MCF 10A (cell line): ENCODE data around the gene ABCC1. TPM values are rescaled to one million over a fixed set of nuclear protein-coding genes. Genes with fewer than 3 reads are reported as not detected.
A peak's percentile ranks its signal among the peaks of the same experiment; 100 is the strongest.

Source experiments
- BruUV-seq: library from RNA; stranded (reverse); fragments of 400-500 nt; replicated peaks from 2 replicates; lab custom pipeline; 2021; lab: Mats Ljungman, UMichigan
- CTCF ChIA-PET: fragments of 300-600 bp; sonication (Branson Sonifier 250); formaldehyde crosslinking; extraction: SDS; loops from one replicate; lab custom pipeline; 2021; ENCODE audit warnings: antibody characterized with exemption, inconsistent platforms; lab: Yijun Ruan, JAX
- POLR2A ChIA-PET: fragments of 300-600, 350-650 bp; sonication (Branson Sonifier 250); formaldehyde crosslinking; extraction: SDS; loops from one replicate; lab custom pipeline; 2020; ENCODE audit warnings: antibody characterized with exemption, inconsistent platforms; lab: Yijun Ruan, JAX
- DNase-seq: peaks from one replicate; pipeline ENCODE4 v3.0.0-alpha.2; 2018; ENCODE audit not compliant: unreplicated experiment
- H3K27ac Mint-ChIP-seq: one replicate; pipeline ENCODE4 v1.8.0; 2022; ENCODE audit warnings: mild to moderate bottlenecking, low read depth, mixed read lengths; ENCODE audit not compliant: unreplicated experiment
- H3K27me3 Mint-ChIP-seq: one replicate; pipeline ENCODE4 v1.8.0; 2022; ENCODE audit warnings: mixed read lengths; ENCODE audit not compliant: insufficient read depth, unreplicated experiment
- H3K36me3 Mint-ChIP-seq: one replicate; pipeline ENCODE4 v1.8.0; 2022; ENCODE audit warnings: mild to moderate bottlenecking, moderate library complexity, mixed read lengths; ENCODE audit not compliant: insufficient read depth, unreplicated experiment
- H3K4me1 Mint-ChIP-seq: one replicate; pipeline ENCODE4 v1.8.0; 2022; ENCODE audit warnings: mixed read lengths; ENCODE audit not compliant: insufficient read depth, unreplicated experiment
- H3K4me3 Mint-ChIP-seq: one replicate; pipeline ENCODE4 v1.8.0; 2022; ENCODE audit warnings: mild to moderate bottlenecking, moderate library complexity, mixed read lengths; ENCODE audit not compliant: unreplicated experiment
- H3K9me3 Mint-ChIP-seq: one replicate; pipeline ENCODE4 v1.8.0; 2022; ENCODE audit warnings: mixed read lengths; ENCODE audit not compliant: unreplicated experiment
- intact Hi-C: fragments of 100-400 bp; cut with micrococcal nuclease; formaldehyde crosslinking; loops from 2 replicates; pipeline ENCODE4 v1.14.1; 2022
- total RNA-seq: library from RNA; stranded (reverse); gene quantifications from 2 replicates; pipeline ENCODE4 v1.2.3, GENCODE V29; 2022
- TF ChIP-seq, protein P1 (sequence below): fragments of 200-600 bp; IDR thresholded peaks from one replicate; pipeline ENCODE4 v1.8.0; 2022; ENCODE audit warnings: antibody characterized with exemption, mild to moderate bottlenecking; ENCODE audit not compliant: unreplicated experiment

The ABCC1 gene
- total RNA-seq, 1 experiment from 2014 or later, result 72.5 TPM

DNA sequence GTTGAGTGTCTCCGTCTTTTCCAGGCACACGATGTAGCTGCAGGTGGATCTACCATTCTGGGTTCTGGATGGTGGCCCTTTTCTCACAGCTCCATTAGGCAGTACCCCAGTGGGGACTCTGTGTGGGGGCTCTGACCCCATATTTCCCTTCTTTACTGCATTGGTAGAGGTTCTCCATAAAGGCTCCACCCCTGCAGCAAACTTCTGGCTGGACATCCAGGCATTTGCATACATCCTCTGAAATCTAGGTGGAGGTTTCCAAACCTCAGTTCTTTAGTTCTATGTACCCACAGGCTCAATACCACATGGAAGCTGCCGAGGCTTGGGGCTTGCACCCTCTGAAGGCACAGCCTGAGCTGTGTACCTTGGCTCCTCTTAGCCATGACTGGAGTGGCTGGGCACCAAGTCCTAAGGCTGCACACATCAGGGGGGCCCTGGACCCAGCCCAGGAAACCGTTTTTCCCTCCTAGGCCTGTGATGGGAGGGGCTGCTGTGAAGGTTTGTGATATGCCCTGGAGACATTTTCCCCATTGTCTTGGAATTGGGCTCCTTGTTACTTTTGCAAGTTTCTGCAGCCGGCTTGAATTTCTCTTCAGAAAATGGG lies 14.0 kb downstream of the ABCC1 start:
- intact Hi-C loops, result no loop called here

DNA sequence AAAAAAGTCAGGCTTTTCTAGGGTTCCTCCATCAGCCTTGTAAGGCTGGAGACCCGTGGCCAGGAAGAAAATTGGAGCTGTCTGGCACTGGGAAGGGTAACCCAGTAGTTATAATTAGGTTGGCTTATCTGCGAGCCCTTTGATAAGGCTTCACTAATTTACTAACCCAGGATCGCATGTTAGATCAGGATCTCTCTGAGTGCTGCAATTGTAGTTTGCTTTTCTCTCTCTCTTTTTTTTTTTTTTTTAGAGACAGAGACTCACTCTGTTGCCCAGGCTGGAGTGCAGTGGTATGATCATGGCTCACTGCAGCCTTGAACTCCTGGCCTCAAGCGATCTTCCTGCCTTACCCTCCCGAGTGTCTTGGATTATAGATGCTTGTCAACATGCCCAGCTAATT lies 17.0 kb downstream of the ABCC1 start:
- BruUV-seq, result no TSS peak
- no peak overlapping the region for H3K4me3 Mint-ChIP-seq
- TF ChIP-seq, protein P1, sequence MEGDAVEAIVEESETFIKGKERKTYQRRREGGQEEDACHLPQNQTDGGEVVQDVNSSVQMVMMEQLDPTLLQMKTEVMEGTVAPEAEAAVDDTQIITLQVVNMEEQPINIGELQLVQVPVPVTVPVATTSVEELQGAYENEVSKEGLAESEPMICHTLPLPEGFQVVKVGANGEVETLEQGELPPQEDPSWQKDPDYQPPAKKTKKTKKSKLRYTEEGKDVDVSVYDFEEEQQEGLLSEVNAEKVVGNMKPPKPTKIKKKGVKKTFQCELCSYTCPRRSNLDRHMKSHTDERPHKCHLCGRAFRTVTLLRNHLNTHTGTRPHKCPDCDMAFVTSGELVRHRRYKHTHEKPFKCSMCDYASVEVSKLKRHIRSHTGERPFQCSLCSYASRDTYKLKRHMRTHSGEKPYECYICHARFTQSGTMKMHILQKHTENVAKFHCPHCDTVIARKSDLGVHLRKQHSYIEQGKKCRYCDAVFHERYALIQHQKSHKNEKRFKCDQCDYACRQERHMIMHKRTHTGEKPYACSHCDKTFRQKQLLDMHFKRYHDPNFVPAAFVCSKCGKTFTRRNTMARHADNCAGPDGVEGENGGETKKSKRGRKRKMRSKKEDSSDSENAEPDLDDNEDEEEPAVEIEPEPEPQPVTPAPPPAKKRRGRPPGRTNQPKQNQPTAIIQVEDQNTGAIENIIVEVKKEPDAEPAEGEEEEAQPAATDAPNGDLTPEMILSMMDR, result no peak
- peaks cover 22% of the 10 kb centered on the region for H3K4me1 Mint-ChIP-seq
- no peaks in the 10 kb centered on the region for H3K9me3 Mint-ChIP-seq
- H3K36me3 Mint-ChIP-seq, result no peaks in the 10 kb centered on the region
- peak overlapping the region; percentile 75 for H3K27ac Mint-ChIP-seq
- ChIA-PET CTCF (interaction anchor here (0.6 to 3.3 kb wide), 6 partner anchors 13 to 460 kb away, joined by 3 to 15 read pairs (median 4); no protein-coding TSS in a partner anchor), POLR2A (interaction anchor here (0.5 to 3.6 kb wide), 16 partner anchors 12 to 132 kb away, joined by 3 to 32 read pairs (median 5); partner anchors contain the start of gene CEP20)
- DNase-seq, result no peak
- H3K27me3 Mint-ChIP-seq, result no peaks in the 10 kb centered on the region
- intact Hi-C loops, result no loop called here

More for the DNA sequence above, 14.0 kb downstream of the ABCC1 start:
- H3K9me3 Mint-ChIP-seq, result no peaks in the 10 kb centered on the region
- TF ChIP-seq, protein P1, result no peak
- DNase-seq, result no peak
- no peak overlapping the region for H3K4me3 Mint-ChIP-seq
- POLR2A ChIA-PET, result no interaction called here
- BruUV-seq, result no TSS peak
- H3K4me1 Mint-ChIP-seq, result peaks cover 16% of the 10 kb centered on the region
- H3K27ac Mint-ChIP-seq, result no peak overlapping the region
- CTCF ChIA-PET, result no interaction called here
- H3K27me3 Mint-ChIP-seq, result no peaks in the 10 kb centered on the region
- H3K36me3 Mint-ChIP-seq, result peaks cover 5% of the 10 kb centered on the region

DNA sequence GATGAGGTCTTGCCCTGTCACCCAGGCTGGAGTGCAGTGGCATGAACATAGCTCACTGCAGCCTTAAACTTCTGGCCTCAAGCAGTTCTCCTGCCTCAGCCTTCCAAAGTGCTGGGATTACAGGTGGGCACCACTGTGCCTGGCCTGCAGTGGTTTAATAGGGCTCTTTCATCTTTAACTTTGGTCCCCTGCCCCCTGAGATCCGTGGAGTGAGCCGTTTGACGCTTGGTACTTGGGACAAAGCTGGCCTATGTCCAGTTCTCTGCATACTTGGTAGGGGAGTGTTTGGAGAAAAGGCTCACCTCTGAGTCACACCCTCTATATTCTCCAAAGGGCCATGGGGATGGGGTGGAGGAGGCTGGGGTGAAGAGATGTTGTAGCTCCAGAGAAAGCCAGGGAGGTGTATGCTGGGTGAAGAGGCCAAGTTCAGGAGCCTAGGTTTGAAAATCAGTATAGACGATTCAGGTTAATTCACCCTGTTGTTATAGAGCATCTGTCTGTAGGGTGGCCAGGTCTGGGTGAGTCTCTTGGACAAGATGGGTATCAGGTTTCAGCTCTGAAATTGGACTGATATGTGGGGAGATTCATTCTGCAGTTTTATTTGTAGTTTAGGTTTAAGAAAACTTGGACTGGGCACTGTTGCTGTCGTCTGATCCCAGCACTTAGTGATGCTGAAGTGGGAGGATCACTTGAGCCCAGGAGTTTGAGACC lies 17.6 kb downstream of the ABCC1 start:
- no peaks in the 10 kb centered on the region for H3K36me3 Mint-ChIP-seq
- no peaks in the 10 kb centered on the region for H3K9me3 Mint-ChIP-seq
- no peaks in the 10 kb centered on the region for H3K27me3 Mint-ChIP-seq
- H3K4me1 Mint-ChIP-seq, result peaks cover 27% of the 10 kb centered on the region
- H3K4me3 Mint-ChIP-seq, result peak overlapping the region; percentile 30
- peak; percentile 91 for DNase-seq
- no TSS peak for BruUV-seq
- ChIA-PET POLR2A (interaction anchor here (0.7 to 3.6 kb wide), 18 partner anchors 10 to 94 kb away, joined by 3 to 32 read pairs (median 5); partner anchors contain the start of gene CEP20), CTCF (interaction anchor here (0.6 to 3.3 kb wide), 9 partner anchors 10 to 1902 kb away, joined by 3 to 15 read pairs (median 3); no protein-coding TSS in a partner anchor)
- intact Hi-C loops, result no loop called here
- TF ChIP-seq, protein P1, result no peak
- H3K27ac Mint-ChIP-seq, result peak overlapping the region; percentile 75
